Measurements from ENCODE around the gene EIF4EBP2.

Gene EIF4EBP2

GRCh38 chr10:70412356-70412755, 8.4 kb downstream of the EIF4EBP2 start:
- no peak overlapping the region for H3K27ac ChIP-seq (ENCODE audit: low read depth, low read length)
- no peaks in the 10 kb centered on the region for H3K9me3 ChIP-seq (ENCODE audit: insufficient read depth, low read depth, low read length)
- H3K4me1 ChIP-seq (ENCODE audit: insufficient read depth, low read length) = peaks cover 19% of the 10 kb centered on the region; the same call in 1 of the 2 replicates
- H3K36me3 ChIP-seq (ENCODE audit: insufficient read depth, low read length) = peaks cover 18% of the 10 kb centered on the region; the same call in 1 of the 2 replicates
- H3K4me3 ChIP-seq (ENCODE audit: low read length) = no peak overlapping the region
- no peaks in the 10 kb centered on the region for H3K27me3 ChIP-seq (ENCODE audit: insufficient read depth, low read length)
- WGBS = 94% methylated on average over 2 of the region's 4 CpGs
- H3K9ac ChIP-seq (ENCODE audit: low read depth, low read length) = no peak overlapping the region

GRCh38 chr10:70417568-70417967, 13.6 kb downstream of the EIF4EBP2 start:
- H3K4me1 ChIP-seq (ENCODE audit: insufficient read depth, low read length) = no peaks in the 10 kb centered on the region
- no peak overlapping the region for H3K27ac ChIP-seq (ENCODE audit: low read depth, low read length)
- H3K27me3 ChIP-seq (ENCODE audit: insufficient read depth, low read length) = no peaks in the 10 kb centered on the region
- peaks cover 45% of the 10 kb centered on the region for H3K36me3 ChIP-seq (ENCODE audit: insufficient read depth, low read length)
- no CpG with 5 or more reads among the region's 1 CpG for WGBS
- H3K9me3 ChIP-seq (ENCODE audit: insufficient read depth, low read depth, low read length) = no peaks in the 10 kb centered on the region
- H3K9ac ChIP-seq (ENCODE audit: low read depth, low read length) = no peak overlapping the region
- no peak overlapping the region for H3K4me3 ChIP-seq (ENCODE audit: low read length)

GRCh38 chr10:70418229-70418628, 14.3 kb downstream of the EIF4EBP2 start:
- no peak overlapping the region for H3K9ac ChIP-seq (ENCODE audit: low read depth, low read length)
- 93% methylated on average over 1 of the region's 1 CpG for WGBS
- H3K27me3 ChIP-seq (ENCODE audit: insufficient read depth, low read length) = no peaks in the 10 kb centered on the region
- H3K27ac ChIP-seq (ENCODE audit: low read depth, low read length) = no peak overlapping the region
- H3K4me3 ChIP-seq (ENCODE audit: low read length) = no peak overlapping the region
- peaks cover 5% of the 10 kb centered on the region; the same call in 1 of the 2 replicates for H3K4me1 ChIP-seq (ENCODE audit: insufficient read depth, low read length)
- H3K36me3 ChIP-seq (ENCODE audit: insufficient read depth, low read length) = peaks cover 48% of the 10 kb centered on the region
- H3K9me3 ChIP-seq (ENCODE audit: insufficient read depth, low read depth, low read length) = no peaks in the 10 kb centered on the region

GRCh38 chr10:70418713-70419112, 14.8 kb downstream of the EIF4EBP2 start:
- Histone ChIP-seq H3K27ac (ENCODE audit: low read depth, low read length) (no peak overlapping the region), H3K36me3 (ENCODE audit: insufficient read depth, low read length) (peaks cover 53% of the 10 kb centered on the region), H3K4me3 (ENCODE audit: low read length) (no peak overlapping the region), H3K4me1 (ENCODE audit: insufficient read depth, low read length) (peaks cover 9% of the 10 kb centered on the region; the same call in 1 of the 2 replicates), H3K27me3 (ENCODE audit: insufficient read depth, low read length) (no peaks in the 10 kb centered on the region), H3K9me3 (ENCODE audit: insufficient read depth, low read depth, low read length) (no peaks in the 10 kb centered on the region), H3K9ac (ENCODE audit: low read depth, low read length) (no peak overlapping the region)
- 89% methylated on average over 3 of the region's 3 CpGs for WGBS

GRCh38 chr10:70424320-70424719, 20.4 kb downstream of the EIF4EBP2 start:
- H3K36me3 ChIP-seq (ENCODE audit: insufficient read depth, low read length) = peaks cover 95% of the 10 kb centered on the region
- no peaks in the 10 kb centered on the region for H3K27me3 ChIP-seq (ENCODE audit: insufficient read depth, low read length)
- H3K9me3 ChIP-seq (ENCODE audit: insufficient read depth, low read depth, low read length) = no peaks in the 10 kb centered on the region
- H3K4me1 ChIP-seq (ENCODE audit: insufficient read depth, low read length) = peaks cover 9% of the 10 kb centered on the region; the same call in 1 of the 2 replicates
- H3K27ac ChIP-seq (ENCODE audit: low read depth, low read length) = no peak overlapping the region
- H3K9ac ChIP-seq (ENCODE audit: low read depth, low read length) = no peak overlapping the region
- WGBS = 96% methylated on average over 3 of the region's 3 CpGs
- no peak overlapping the region for H3K4me3 ChIP-seq (ENCODE audit: low read length)

GRCh38 chr10:70425096-70425495, 21.2 kb downstream of the EIF4EBP2 start:
- H3K36me3 ChIP-seq (ENCODE audit: insufficient read depth, low read length) = peaks cover 93% of the 10 kb centered on the region

GRCh38 chr10:70426823-70427222, 22.9 kb downstream of the EIF4EBP2 start:
- WGBS = 86% methylated on average over 3 of the region's 3 CpGs
- Histone ChIP-seq H3K4me1 (ENCODE audit: insufficient read depth, low read length) (peaks cover 9% of the 10 kb centered on the region; the same call in 1 of the 2 replicates), H3K27ac (ENCODE audit: low read depth, low read length) (no peak overlapping the region), H3K36me3 (ENCODE audit: insufficient read depth, low read length) (peaks cover 90% of the 10 kb centered on the region), H3K27me3 (ENCODE audit: insufficient read depth, low read length) (no peaks in the 10 kb centered on the region), H3K4me3 (ENCODE audit: low read length) (no peak overlapping the region), H3K9ac (ENCODE audit: low read depth, low read length) (no peak overlapping the region), H3K9me3 (ENCODE audit: insufficient read depth, low read depth, low read length) (no peaks in the 10 kb centered on the region)

More at GRCh38 chr10:70425096-70425495, 21.2 kb downstream of the EIF4EBP2 start:
- Histone ChIP-seq H3K27me3 (ENCODE audit: insufficient read depth, low read length) (no peaks in the 10 kb centered on the region), H3K27ac (ENCODE audit: low read depth, low read length) (no peak overlapping the region), H3K9me3 (ENCODE audit: insufficient read depth, low read depth, low read length) (no peaks in the 10 kb centered on the region), H3K9ac (ENCODE audit: low read depth, low read length) (no peak overlapping the region), H3K4me1 (ENCODE audit: insufficient read depth, low read length) (peaks cover 9% of the 10 kb centered on the region; the same call in 1 of the 2 replicates), H3K4me3 (ENCODE audit: low read length) (no peak overlapping the region)
- WGBS = 95% methylated on average over 3 of the region's 3 CpGs

GRCh38 chr10:70430493-70431445, 26.8 kb downstream of the EIF4EBP2 start:
- WGBS = 80% methylated on average over 6 of the region's 6 CpGs
- Histone ChIP-seq H3K27ac (ENCODE audit: low read depth, low read length) (no peak overlapping the region), H3K36me3 (ENCODE audit: insufficient read depth, low read length) (peaks cover 75% of the 10 kb centered on the region), H3K9me3 (ENCODE audit: insufficient read depth, low read depth, low read length) (no peaks in the 10 kb centered on the region), H3K4me3 (ENCODE audit: low read length) (no peak overlapping the region), H3K9ac (ENCODE audit: low read depth, low read length) (no peak overlapping the region), H3K4me1 (ENCODE audit: insufficient read depth, low read length) (no peaks in the 10 kb centered on the region), H3K27me3 (ENCODE audit: insufficient read depth, low read length) (no peaks in the 10 kb centered on the region)

- Histone ChIP-seq H3K27me3 (ENCODE audit: insufficient read depth, low read length) (no peaks in the 10 kb centered on the region), H3K9ac (ENCODE audit: low read depth, low read length) (no peak overlapping the region), H3K4me3 (ENCODE audit: low read length) (no peak overlapping the region), H3K9me3 (ENCODE audit: insufficient read depth, low read depth, low read length) (no peaks in the 10 kb centered on the region), H3K27ac (ENCODE audit: low read depth, low read length) (no peak overlapping the region), H3K36me3 (ENCODE audit: insufficient read depth, low read length) (peaks cover 64% of the 10 kb centered on the region), H3K4me1 (ENCODE audit: insufficient read depth, low read length) (no peaks in the 10 kb centered on the region)
- WGBS = 96% methylated on average over 4 of the region's 4 CpGs
Observed at GRCh38 chr10:70432101-70432500, 28.2 kb downstream of the EIF4EBP2 start.

GRCh38 chr10:70432561-70433263, 28.8 kb downstream of the EIF4EBP2 start:
- WGBS = 94% methylated on average over 6 of the region's 6 CpGs
- no peak overlapping the region for H3K27ac ChIP-seq (ENCODE audit: low read depth, low read length)
- H3K4me3 ChIP-seq (ENCODE audit: low read length) = no peak overlapping the region
- H3K36me3 ChIP-seq (ENCODE audit: insufficient read depth, low read length) = peaks cover 59% of the 10 kb centered on the region
- no peak overlapping the region for H3K9ac ChIP-seq (ENCODE audit: low read depth, low read length)
- no peaks in the 10 kb centered on the region for H3K9me3 ChIP-seq (ENCODE audit: insufficient read depth, low read depth, low read length)
- H3K4me1 ChIP-seq (ENCODE audit: insufficient read depth, low read length) = peaks cover 4% of the 10 kb centered on the region; the same call in 1 of the 2 replicates
- H3K27me3 ChIP-seq (ENCODE audit: insufficient read depth, low read length) = no peaks in the 10 kb centered on the region

All from HUES64 (cell line).